GM19351 (cell line): ENCODE measurements around the gene PSMG2.

Experiments used
- ATAC-seq: cut with Tn5 transposase; IDR thresholded peaks from one replicate; pipeline ENCODE4 v1.9.1; 2021; ENCODE audit warnings: mild to moderate bottlenecking, moderate library complexity; ENCODE audit not compliant: unreplicated experiment

The PSMG2 gene, protein sequence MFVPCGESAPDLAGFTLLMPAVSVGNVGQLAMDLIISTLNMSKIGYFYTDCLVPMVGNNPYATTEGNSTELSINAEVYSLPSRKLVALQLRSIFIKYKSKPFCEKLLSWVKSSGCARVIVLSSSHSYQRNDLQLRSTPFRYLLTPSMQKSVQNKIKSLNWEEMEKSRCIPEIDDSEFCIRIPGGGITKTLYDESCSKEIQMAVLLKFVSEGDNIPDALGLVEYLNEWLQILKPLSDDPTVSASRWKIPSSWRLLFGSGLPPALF

DNA sequence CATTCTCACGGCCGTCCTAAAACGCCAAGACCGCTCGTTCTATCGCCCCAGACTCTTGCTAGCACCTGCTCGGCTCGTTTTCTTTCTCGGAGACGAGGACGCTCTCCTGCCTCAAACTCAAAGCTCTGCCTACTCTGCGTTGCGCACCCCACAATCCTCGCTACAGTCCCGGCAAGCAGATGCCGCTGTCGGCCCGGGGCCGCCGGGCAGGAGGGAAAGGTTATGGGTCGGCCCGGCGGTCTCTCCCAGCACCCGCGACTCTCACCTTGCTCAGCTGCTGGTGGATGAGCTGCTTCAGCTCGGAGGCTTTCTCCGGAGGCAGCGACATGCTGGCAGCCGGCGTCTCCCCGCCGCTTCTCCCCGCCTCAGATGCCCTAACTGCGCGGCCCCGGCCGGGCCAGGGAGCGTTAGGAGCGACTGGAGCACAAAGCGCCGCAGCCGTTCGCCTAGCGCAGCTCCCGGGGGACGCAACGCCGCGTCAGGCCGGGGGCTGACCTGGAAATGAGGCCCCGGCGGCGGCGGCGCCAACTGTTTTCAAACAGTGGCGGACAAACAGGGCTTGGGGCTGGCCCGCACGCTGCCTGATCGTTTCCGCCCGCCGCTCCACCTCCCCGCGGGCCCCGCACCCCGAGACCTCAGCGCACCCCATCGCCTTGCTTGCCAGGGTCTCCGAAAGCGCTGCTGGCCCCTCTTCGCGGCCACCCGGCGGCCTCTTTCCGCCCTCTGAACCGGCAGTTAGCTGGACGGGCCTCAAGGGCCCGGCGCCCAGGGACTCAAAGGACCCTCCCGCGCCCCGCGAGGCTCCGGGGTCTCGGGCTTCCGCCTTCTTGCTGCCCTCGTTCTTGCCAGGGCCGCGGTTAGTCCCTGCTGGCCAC is at the start of gene PSMG2, which contains the start of gene CEP76:
Gene PSMG2 (plus strand): TSS at position 822 of the 875 bp plus-strand sequence. CDS start 66 bp downstream, outside the sequence.
Gene CEP76 (minus strand): TSS at position 503 of the 875 bp plus-strand sequence. CDS start 175 bp downstream, at position 328.
- peak; percentile 71 for ATAC-seq

DNA sequence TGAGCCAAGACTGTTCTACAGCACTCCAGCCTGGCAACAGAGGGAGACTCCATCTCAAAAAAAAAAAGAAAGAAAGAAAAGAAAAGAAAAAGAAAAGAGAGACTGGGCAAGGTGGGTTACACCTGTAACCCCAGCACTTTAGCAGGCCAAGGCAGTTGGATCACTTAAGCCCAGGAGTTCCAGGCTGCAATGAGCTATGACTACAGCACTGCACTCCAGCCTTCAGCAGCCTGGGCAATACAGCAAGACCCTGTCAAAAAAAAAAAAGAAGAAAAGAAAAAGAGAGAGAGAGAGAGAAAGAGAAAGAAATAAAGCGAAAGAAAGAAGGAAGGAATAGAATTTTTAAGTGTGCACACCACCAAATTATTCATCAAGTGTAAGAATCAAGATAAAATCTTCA is 47.9 kb upstream of the PSMG2 start:
- no peak for ATAC-seq

DNA sequence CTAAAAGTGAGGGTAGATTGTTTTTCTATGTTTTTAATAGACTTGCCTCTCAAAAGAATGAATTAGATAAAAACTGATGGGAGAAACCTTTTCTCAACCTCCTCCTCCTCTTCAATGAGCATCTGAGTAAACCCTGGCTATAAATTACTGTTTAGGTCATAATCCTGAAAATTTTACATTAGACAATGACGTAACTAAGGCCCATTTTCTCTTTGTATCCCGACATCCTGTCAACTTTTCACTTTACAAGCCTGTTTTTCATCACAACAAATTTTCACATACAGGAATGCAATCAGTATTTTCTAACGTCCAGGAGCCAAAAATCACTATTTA is 46.3 kb upstream of the PSMG2 start:
- no peak for ATAC-seq

DNA sequence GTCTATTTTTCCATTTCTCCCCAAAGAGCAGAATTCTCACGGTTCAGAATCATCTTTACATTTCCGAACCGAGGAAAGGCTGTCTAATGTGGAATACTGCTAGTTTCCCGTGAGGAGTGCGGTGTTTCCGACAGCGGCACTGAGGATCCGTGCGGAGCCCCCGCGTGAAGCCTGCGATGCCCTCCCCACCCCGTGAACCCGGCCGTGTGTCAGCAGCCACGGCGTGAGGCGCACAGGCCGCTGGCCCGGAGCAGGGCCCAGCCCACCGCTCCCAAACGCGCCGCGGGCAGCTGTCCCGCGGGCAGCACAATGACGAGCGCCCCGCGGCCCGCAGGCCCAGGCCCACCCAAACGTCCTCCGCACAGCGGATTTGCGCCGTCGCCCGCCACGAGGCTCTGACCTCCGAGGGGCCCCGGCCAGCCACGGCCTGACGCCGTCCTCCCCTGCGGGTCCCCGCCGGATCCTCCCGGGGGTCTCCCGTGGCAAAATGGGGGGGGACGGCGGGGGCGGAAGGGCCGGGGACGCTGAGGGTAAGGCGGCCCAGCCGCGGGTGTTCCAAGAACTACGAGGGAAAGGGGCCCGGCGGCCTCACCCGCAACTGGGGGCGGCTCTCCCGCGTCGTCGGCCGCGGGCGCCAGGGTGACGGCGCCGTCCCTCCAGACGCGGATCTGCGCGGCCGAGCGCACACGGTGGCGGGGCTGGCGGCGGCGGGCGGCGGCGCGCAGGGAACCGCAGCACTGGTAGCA is 45.7 kb upstream of the PSMG2 start:
- ATAC-seq: peak; percentile 53

DNA sequence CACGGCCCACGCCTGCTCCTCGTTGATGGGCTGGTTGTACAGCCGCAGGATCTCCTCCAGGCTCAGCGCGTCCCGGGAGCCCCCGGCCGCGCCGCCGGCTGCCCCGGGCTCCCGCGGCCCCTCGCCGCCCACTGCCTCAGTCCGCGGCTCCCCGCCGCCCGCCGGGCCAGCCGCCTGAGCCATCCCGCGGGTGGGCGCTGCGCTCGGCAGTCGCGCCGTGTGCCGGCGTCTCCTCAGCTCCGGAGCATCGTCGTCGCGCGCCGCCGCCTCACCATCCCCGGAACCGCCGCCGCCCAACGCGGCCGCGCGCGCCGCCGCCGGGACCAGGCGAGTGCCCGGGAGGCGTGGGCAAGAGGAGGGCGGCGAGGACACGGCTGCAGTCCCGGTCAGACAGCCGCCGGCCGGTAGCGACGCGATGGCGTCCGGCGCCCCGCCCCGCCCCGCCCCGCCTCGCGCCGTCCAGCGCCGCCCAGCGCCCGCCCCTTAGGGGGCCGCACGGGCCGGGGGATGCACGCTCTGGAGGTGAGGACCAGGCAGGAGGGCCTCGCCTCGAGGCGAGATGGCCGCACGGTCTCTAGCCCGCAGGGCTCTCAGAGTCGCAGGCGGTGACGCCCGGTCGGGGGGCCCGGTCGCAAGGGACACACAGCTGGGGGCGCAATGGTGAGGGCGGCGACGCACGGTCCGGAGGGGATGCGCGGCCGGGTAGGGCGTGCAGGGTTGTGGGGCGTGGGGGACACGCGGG is 45.0 kb upstream of the PSMG2 start, which contains the start of gene SPIRE1:
Gene SPIRE1 (minus strand): TSS at position 424 of the 742 bp plus-strand sequence. CDS start 241 bp downstream, at position 183.
- ATAC-seq: peak; percentile 60

DNA sequence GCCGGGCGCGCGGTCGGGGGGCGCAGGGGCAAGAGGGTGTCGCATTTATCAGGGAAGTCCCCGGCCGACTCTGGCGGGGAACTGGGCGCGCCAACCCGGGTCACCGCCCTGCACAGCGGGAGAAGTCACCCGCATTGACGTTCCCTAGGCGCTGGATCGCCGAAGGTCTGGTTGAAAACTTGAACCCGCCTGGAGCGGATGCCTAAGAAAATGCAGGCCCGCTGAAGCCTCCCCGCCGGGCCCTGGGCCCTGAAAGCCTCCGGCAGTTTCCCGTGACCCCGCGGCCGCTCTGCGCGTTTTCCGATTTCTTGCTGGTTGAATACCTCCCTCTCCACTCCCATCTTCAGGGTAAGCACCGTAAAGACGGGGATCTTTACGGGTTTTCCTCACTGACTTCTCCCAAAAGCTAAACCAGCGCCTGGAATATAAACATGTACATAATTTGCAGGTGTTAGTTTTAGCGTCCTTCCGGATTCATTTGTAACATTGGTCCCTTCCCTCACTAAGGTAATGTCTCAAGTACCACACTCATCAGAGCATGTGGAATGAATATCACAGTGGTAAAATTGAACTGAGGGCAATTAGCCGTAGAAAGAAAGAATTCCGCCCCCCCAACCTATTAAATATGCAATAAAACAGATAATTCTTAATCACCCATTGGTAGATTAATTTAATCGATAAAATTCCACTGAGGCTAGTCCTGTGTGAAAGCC is 44.3 kb upstream of the PSMG2 start:
- ATAC-seq: no peak

DNA sequence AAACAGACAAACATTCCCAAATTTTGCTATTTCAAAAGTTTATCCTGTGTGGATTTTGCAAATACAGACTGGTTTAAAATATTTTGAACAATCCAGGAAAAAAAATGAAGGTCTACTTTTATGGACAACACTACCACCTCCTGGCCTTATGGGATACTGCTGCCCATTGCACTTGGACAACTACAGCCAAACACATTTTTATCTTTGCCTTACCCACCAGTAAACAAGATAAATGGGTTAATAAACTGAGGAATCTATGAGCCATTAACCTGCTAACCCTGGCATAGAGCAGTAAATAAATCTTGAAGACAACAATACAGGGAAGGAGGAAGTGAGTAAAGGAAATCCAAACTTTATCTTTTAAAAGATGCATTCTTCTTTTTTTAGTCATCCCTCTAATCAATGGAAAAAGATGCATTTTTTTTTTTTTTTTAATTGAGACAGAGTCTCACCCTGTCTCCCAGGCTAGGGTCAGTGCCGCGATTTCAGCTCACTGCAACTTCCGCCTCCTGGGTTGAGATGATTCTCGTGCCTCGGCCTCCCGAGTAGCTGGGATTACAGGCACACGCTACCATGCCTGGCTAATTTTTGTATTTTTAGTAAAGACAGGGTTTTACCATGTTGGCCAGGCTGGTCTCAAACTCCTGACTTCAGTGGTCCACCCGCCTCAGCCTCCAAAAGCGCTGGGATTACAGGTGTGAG is 42.8 kb upstream of the PSMG2 start:
- ATAC-seq: no peak

DNA sequence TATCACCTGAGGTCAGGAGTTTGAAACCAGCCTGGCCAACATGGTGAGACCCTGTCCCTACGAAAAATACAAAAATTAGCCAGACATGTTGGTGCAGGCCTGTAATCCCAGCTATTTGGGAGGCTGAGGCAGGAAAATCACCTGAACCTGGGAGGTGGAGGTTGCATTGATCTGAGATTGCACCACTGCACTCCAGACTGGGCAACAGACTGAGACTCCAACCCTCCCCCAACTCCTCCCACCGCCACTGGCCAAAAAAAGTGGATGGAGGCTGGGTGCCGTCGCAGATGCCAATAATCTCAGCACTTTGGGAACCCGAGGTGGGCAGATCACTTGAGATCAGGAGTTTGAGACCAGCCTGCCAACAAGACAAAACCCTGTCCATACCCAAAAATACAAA is 34.8 kb upstream of the PSMG2 start:
- ATAC-seq: no peak

DNA sequence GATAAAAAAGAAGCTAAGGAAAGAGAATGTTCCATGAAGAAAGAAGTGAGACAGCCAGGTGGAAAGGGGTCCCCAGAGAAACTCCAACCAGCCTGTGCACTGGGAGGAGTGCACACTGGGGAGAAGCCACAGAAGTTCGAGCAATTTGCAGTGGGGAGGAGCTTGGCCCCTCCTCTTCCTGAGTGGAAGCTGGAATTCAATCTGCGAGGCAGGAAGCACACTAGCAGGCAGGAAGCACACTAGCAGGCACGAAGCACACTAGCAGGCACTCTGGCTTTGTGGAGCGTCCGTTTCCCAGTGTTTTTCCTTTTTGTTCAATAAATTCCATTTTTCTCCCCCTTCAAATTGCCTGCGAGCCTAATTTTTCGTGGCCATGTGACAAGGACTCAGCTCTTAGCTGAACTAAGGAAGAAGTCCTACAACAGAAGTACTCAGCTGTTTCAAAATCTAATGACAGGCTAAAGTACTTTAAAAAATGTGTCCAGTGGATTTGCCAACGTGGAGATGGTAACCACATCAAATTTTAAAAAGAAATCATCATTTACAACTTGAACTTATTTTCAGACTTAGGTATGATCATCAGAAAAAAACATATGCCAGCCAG is 23.6 kb upstream of the PSMG2 start:
- no peak for ATAC-seq

DNA sequence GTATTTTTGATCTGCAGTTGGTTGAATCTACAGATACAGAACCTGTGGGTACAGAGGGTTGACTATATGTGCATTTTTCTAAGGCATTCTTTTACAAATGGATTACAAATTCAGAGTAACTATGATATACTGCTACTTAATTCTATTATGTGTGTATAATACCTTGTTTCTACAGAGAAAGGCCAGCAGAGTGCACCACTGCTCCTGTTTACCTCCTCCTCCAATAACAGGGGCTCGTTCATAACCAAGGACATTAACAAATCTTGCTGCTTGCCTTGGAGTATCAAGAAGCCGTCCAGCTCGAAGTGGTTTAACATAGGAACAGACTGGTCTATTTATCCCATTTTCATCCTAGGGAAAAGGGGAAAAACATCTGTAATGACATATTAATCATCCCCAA is 16.7 kb upstream of the PSMG2 start:
- no peak for ATAC-seq

DNA sequence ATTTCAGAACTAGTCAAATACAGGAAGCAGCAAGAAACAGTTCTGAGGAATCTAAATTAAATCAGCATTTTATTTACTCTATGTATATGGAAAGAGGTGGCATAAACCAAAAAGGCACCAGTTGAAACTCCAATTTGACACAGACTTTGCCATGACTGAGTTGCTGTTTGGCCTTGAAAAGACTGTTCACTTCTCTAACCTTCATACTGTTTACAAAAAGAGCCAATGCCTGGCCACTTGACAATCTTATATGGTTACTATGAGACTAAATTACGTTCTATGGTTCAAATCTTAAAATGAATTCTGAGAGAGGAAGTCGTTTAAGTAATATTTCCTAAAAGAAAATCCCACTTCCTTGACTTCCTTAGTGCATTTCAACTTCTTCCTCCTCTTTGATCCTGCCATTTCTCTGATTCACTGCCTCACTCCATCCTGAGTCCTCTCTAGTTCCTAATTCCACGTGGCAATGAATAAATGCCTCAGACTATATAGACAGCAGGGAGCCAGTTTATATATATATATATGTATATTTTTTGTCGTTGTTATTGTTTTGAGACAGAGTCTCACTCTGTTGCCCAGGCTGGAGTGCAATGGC is 13.5 kb upstream of the PSMG2 start:
- no peak for ATAC-seq

DNA sequence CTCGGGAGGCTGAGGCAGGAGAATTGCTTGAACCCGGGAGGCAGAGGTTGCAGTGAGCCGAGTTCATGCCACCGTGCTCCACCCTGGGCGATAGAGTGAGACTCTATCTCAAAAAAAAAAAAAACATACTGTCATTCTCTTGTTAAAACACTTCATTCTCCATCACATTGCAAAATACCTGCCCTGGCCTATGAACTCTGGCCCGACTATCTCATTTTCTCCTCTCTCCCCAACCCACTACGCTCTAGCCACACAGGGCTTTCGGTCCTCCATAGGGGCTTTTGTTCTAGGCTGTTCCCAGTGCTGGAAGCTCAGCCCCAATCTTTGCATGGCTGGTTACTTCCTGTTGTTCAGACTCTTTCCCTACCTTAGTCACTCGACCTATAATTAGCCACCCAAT is 10.6 kb upstream of the PSMG2 start:
- ATAC-seq: no peak

DNA sequence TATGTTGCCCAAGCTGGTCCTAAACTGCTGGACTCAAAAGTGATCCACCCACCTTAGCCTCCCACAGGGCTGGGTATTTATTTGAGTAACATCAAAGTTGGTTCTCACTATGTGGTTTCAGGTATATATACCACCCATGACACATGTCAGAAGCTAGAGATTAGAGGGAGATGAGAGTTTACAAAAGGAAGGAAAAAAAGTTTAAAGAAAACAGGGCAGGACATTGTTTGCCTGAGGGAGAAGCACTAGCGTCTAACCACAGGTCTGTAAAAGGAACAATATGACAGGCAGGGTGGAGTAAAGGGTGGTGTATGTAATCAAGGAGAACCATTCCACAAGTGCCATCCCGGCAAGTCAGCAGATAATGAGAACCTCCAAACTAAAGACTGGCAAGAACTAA is 8.8 kb upstream of the PSMG2 start:
- no peak for ATAC-seq

DNA sequence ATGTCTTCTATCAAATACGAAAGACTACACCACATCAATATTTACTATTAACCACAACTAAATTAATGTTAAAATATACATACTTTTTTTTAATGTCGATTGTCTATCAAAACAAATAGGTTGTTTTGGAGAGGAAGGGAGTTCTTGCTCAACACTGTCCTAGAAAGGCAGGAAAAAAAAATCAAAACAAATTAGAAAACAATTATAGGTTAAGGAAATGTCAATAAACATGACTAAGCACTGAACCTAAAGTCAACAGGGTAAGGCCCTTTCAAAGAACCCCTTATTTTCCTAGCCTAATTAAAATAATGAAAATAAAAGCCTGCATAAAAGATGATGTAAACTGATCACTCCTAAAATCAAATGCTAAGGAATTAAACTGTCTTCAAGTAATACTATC is 3.1 kb upstream of the PSMG2 start:
- no peak for ATAC-seq

DNA sequence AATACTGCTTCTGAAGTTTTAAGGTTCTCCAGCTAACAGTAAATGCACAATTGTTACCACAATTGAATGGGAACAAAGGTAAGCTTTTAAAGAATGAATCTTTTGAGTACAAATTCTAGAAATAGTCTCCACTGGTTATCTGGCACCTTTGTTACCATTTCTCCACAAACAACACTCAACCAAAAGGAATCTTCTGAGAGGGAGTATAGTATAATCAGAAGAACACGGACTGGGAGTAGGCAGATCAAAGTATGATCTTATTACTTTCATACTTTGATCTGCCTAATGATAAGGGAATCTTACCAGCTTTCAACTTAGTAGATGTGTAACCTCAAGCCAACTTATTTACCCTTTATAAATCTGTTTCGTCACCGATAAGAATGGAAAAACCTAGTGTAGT is 1.7 kb upstream of the PSMG2 start:
- no peak for ATAC-seq

DNA sequence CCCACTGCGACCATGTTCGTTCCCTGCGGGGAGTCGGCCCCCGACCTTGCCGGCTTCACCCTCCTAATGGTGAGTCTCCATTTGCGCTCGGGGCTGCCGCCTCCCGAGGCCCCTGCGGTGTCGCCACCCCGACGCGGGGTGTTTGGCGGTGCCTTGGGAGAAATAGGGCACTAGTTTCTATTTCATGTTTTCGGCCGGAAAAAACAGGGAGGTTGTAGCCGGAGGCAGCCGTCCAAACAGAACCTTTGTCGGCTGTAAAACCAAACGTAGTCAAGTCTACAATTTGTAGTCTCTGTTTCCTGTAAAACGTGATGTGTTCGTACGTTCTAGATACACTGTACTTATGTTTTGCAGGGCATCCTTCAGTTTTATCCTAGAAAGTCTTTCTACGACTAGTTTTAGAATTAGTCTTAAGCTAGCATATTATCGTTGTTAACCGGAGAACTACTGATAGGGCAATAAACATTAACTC is 290 bp downstream of the PSMG2 start:
- no peak for ATAC-seq

DNA sequence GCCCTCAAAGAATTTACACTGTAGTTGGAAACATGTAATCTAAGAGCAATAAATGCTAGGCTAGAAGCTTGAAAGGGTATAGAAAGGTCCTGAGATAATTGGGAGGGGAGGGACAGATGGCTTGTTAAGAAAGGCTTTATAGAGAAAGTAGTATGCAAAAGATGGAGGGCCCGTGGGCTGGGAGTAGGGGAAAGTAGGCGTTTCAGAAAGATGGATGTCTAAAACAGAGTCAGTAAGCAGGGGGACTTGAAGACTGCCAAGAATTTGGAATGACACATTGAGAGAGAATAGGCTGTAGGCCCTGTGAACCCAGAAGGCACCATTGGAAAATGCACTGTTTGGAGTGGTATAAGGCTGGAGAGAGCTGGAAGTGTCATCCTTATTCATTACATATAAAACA is 822 bp downstream of the PSMG2 start:
- ATAC-seq: no peak

DNA sequence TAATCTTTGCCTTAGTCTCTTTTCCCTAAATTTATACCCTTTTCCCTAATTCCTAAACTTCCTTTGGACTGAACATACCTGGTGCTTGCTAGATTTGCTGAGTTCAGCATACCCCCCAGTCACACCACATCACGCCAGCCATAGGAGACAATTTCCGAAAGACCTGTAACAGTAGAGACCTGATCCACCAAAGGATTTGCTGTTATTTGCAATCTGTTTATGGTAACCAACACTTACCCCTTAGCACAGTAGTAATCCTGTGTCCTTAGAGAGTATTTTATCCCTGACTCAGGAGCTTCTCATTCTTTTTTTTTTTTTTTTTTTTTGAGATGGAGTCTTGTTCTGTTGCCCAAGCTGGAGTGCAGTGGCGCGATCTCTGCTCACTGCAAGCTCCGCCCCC is 8.6 kb downstream of the PSMG2 start:
- no peak for ATAC-seq
